ENCODE measurements around the gene VPS51.

VPS51 gene

DNA sequence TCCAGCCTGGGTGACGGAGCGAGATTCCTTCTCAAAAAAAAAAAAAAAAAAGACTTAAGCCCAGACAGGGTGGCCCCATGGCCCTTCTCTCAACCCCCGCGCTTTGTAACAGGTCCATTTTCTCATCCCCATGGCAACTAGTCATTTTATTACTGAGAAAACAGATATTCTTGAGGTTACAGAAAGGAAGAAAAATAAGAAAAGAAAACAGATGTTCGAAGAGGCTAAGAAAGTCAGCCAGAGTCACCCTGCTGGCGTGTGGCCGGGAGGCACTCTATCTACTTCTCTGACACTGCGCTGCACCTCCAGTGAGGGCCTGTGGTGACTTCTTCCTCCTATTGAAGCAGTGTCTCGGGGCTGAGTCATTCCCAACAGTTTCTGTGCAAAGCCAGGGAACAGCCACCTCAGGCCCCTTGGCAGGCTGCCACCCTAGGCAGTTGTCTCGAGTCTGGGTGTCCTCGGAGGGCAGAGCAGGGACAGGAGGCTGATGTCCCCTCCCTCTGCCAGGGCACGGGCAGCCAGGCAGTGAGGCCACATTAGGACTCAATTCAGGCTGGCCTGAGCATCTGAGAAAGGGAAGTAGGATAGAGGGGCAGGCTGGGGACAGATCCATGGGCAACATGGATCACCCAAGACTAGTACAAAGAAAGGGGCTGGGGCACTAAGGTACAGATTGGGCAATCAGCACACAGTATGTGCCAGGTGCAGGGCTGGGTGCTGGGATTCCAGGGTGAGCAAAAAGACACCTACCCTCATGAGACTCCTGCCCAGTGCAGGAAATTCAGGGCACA, 54.7 kb downstream of the VPS51 start:
- TF ChIP-seq, protein P1, sequence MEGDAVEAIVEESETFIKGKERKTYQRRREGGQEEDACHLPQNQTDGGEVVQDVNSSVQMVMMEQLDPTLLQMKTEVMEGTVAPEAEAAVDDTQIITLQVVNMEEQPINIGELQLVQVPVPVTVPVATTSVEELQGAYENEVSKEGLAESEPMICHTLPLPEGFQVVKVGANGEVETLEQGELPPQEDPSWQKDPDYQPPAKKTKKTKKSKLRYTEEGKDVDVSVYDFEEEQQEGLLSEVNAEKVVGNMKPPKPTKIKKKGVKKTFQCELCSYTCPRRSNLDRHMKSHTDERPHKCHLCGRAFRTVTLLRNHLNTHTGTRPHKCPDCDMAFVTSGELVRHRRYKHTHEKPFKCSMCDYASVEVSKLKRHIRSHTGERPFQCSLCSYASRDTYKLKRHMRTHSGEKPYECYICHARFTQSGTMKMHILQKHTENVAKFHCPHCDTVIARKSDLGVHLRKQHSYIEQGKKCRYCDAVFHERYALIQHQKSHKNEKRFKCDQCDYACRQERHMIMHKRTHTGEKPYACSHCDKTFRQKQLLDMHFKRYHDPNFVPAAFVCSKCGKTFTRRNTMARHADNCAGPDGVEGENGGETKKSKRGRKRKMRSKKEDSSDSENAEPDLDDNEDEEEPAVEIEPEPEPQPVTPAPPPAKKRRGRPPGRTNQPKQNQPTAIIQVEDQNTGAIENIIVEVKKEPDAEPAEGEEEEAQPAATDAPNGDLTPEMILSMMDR (IDR thresholded peaks at IDR 0.05; ENCODE audit: low read depth, low read length), result no peak
- peak; percentile 62 to 88 for DNase-seq (ENCODE audit: low read depth in 2 of 2)

DNA sequence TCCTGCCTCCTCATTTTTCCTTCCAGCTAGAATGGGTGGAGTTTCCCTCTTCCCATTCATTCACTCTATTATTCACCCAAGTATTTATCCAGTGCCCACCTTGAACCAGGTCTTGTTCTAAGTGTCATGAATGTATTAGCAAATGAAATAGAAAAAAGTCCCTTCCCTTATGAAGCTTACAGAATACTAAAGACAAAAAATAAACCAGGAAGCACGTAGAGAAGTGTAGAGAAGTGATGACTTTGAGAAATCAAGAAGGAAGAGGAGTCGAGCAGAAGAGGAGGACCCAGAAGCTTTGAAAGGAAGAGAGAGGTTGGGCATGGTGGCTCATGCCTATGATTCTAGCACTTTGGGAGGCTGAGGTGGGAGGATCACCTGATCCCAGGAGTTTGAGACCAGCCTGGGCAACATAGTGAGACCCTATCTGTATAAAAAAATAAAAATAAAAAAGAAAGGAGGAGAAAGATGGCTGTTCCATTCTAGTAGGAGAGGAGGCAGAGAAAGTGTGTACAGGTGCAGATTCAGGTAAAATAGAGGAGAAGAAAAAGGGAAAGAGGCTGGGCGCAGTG, 55.4 kb downstream of the VPS51 start:
- TF ChIP-seq, protein P1 (IDR thresholded peaks at IDR 0.05; ENCODE audit: low read depth, low read length), result no peak
- DNase-seq (ENCODE audit: low read depth in 2 of 2), result no peak
- no peak overlapping the region for H3K4me3 ChIP-seq (replicated peaks in 1 of 2; ENCODE audit: low read depth in 2 of 2, low read length in 2 of 2)

More for the DNA sequence above, 54.7 kb downstream of the VPS51 start:
- no peak overlapping the region for H3K4me3 ChIP-seq (replicated peaks in 1 of 2; ENCODE audit: low read depth in 2 of 2, low read length in 2 of 2)

DNA sequence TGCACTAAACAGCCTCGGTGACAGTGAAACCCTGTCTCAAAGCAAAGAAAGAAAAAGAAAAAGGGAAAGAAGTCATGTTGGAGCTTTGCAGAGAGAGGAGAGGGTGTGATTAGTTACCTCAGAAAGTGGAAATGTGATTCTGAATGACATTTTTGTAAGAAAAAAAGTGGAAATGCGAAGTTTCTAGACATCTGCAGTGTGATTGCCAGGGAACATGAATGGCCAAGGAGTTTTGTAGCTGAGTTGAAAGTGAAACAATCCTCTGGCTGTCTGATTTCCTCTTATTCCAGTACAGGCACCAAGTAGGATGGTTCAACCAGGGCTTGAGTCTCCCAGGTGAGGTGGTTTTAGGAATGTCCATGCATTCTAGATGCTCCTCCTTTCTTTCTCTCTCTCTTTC, 56.1 kb downstream of the VPS51 start:
- TF ChIP-seq, protein P1 (IDR thresholded peaks at IDR 0.05; ENCODE audit: low read depth, low read length), result no peak
- DNase-seq (ENCODE audit: low read depth in 2 of 2), result no peak

DNA sequence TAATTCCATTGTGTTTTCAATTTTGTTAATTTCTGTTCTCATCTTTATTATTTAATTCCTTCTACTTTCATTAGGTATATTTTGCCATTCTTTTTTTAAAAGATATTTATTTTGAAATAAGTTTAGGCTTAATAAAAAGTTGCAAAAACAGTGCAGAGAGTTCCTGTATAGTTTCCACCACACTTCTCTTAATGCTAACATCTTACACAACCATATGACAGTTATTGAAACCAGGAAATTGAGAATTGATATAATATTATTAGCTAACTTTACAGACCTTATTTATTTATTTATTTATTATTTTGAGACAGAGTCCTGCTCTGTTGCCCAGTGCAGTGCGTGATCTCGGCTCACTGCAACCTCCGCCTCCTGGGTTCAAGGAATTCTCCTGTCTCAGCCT, 60.2 kb downstream of the VPS51 start:
- no peak overlapping the region for H3K4me3 ChIP-seq (replicated peaks in 1 of 2; ENCODE audit: low read depth in 2 of 2, low read length in 2 of 2)
- DNase-seq (ENCODE audit: low read depth in 2 of 2), result no peak
- TF ChIP-seq, protein P1 (IDR thresholded peaks at IDR 0.05; ENCODE audit: low read depth, low read length), result no peak

More for the DNA sequence above, 56.1 kb downstream of the VPS51 start:
- H3K4me3 ChIP-seq (replicated peaks in 1 of 2; ENCODE audit: low read depth in 2 of 2, low read length in 2 of 2), result no peak overlapping the region

DNA sequence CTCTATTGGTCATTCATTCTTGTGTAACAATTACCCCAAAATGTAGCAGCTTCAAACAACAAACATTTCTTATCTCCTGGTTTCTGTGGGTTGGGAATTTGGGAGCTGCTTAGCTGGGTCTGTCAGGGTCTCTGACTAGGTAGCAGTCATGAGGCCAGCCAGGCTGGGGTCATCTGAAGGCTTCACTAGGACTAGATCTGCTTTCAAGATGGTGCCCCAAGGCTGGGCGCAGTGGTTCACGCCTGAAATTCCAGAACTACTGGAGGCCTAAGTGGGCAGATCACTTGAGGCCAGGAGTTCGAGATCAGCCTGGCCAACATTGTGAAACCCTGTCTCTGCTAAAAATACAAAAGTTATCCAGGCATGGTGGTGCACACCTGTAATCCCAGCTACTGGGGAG, 60.9 kb downstream of the VPS51 start:
- TF ChIP-seq, protein P1 (IDR thresholded peaks at IDR 0.05; ENCODE audit: low read depth, low read length), result no peak
- H3K4me3 ChIP-seq (replicated peaks in 1 of 2; ENCODE audit: low read depth in 2 of 2, low read length in 2 of 2), result no peak overlapping the region
- DNase-seq (ENCODE audit: low read depth in 2 of 2), result no peak

DNA sequence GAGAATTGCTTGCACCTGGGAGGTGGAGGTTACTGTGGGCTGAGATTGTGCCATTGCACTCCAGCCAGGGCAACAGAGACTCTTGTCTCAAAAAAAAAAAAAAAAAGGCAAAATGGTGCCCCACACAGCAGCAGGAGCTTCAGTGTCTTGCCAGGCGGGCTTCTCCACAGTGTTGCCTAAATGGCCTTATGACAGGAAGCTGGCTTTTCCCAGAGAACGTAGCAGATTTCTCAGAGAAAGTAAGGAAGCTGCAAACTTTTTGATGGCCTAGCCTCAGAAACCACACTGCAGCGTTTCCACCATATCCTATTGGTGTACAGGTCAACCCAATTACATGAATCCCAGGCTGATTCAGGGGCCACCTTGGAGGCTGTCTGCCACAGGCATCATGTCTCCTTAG, 61.3 kb downstream of the VPS51 start:
- DNase-seq (ENCODE audit: low read depth in 2 of 2), result no peak
- H3K4me3 ChIP-seq (replicated peaks in 1 of 2; ENCODE audit: low read depth in 2 of 2, low read length in 2 of 2), result no peak overlapping the region
- TF ChIP-seq, protein P1 (IDR thresholded peaks at IDR 0.05; ENCODE audit: low read depth, low read length), result no peak

Measured in cardiac fibroblast (primary cell).